Effector CD4-positive, alpha-beta T cell (primary cell): ENCODE results near the gene PRKRIP1.
A peak's percentile ranks its signal among the peaks of the same experiment; 100 is the strongest.
"Not testable (repeated sequence)": the region's sequence is repeated elsewhere in the genome, so short reads cannot be mapped to it uniquely, and the experiment has no call there.

Experiments used
- DNase-seq: peaks from one replicate; pipeline ENCODE4 v3.0.0-alpha.2; 2020

PRKRIP1 gene

DNA sequence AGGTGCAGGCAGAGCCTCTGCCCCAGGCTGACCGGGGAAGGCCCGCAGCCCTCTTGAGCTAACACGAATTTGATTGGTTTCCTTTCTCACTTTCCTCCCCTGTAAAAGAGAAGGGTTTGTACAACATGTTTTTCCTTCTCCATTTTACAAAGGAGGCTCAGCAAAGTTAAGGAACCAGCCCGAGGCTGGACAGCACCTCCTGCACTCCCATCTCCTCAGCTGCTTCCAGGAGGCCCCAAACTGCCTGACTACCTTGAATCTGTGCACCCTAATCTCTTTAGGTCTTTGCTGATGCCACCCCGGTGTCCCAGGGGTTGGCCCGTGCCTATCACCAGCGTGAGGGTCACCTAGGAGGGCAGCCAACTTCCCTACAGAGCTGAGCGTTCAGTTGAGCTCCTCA lies 64.3 kb downstream of the PRKRIP1 start:
- no peak for DNase-seq

DNA sequence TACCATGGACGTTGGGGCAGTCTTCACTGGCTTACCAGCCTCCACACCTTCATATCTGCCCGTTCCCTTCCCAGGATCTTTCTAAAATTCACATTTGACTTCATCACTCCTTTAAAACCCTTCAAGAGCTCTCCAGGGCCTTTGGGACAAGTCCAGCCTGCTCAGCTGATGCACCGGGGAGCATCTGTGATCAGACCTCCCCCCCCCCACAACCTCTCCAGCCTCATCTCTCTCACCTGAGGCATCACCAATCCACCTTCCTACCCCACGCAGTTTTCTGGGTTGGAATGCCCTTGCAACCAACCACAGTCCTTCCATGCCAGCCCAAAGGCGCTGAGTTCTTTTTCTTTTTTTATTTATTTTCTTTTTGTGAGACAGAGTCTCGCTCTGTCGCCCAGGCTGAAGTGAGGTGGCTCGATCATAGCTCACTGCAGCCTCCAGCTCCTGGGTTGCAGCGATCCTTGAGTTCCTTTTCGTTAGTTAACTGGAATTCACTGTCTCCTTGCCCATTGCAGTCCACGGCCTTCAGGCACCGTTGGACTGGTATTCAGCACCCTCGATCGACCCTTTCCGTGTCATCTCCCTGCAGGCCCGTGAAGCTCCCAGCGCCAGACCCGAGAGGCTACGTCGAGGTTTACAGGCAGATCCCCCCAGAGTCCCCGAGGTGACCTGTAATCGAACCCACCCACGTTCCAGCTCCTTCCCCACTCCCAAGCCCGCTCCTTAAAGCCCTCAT lies 67.8 kb downstream of the PRKRIP1 start:
- no peak for DNase-seq

DNA sequence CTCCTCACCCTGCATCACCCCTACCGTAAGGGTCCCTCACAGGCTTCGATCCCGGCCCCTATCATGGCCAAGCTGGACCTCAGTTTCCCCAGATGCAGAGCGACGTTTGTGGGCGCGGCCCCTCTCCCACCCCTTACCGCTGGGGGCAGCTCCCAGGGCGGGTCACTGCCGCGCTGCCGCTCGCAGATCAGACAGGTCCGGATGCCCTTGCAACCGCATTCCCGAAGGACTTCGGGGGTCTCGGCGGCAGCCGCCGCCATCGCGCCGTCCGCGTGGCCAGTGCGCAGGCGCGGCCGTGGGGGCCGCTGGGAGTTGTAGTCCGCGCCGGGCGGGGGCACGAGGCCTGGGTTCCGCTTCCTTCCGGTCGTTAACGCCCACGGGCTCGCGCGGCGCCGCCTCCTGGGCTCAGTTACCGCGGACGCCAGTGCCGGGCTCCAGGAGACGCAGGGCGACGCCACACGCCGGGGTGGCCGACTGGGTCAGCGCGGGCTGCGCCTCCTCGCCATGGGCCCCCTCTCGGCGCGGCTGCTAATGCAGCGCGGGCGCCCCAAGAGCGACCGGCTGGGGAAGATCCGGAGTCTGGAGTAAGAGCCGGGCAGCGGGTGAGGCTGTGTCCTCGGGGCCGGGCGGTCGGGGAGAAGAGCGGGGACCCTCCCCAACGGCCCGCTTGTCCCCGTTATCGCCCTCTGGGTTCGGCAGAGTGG lies 68.6 kb downstream of the PRKRIP1 start, which contains the start of the genes ALKBH4 and LRWD1:
ALKBH4 (minus strand) TSS at position 287 of the 704 bp plus-strand sequence; CDS start at position 260, 27 bp downstream.
LRWD1 (plus strand) TSS at position 408 of the 704 bp plus-strand sequence; CDS start at position 505, 97 bp downstream.
- DNase-seq = peak; percentile 90

DNA sequence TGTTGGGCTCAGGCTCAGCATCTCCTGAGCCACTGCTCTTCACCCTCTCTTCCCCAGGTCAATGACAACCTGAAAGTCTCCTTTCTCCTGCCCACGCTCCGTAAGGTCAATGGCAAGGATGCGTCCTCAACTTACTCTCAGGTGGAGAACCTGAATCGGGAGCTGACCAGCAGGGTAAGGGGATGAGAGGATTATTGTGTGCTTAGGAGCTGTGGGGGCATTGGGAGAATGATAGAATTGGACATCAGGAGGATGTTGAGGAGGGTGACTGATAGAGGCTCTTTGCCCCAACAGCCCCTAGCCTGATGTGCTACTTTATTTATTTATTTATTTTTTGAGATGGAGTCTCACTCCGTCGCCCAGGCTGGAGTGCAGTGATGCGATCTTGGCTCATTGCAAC lies 69.9 kb downstream of the PRKRIP1 start:
- no peak for DNase-seq

DNA sequence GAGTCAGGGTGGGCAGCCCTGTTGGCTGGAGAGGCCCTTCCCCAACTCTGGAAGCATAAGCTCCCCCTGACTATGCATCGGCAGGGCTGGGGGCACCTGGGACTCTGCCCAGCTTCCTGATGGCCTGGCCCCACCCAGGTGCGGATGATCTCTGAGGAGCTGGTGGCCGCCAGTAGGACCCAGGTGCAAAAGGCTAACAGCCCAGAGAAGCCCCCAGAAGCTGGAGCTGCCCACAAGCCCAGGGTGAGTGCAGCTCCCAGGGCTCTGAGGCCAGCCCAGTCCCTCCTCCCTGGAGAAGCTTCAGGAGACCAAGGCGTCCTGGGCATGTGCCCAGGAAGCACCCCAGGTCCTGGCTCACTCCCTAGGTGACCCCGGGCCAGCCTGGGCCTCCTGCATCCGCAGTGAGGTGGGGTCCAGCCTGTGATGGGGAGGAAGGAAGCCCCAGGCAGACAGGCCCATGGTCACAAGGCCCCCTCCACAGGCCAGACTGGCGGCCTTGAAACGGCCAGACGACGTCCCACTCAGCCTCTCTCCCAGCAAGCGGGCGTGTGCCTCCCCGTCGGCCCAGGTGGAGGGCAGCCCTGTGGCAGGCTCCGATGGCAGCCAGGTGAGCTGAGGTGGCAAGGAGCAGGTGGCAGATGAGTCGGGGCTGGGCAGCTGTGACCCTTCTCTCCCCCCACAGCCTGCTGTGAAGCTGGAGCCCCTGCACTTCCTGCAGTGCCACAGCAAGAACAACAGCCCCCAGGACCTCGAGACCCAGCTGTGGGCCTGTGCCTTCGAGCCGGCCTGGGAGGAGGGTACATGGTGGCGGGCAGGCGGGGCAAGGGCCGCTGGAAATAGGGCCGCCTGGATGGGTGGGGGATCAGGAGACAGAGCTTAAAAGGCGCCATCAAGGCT lies 71.7 kb downstream of the PRKRIP1 start:
- DNase-seq = no peak

DNA sequence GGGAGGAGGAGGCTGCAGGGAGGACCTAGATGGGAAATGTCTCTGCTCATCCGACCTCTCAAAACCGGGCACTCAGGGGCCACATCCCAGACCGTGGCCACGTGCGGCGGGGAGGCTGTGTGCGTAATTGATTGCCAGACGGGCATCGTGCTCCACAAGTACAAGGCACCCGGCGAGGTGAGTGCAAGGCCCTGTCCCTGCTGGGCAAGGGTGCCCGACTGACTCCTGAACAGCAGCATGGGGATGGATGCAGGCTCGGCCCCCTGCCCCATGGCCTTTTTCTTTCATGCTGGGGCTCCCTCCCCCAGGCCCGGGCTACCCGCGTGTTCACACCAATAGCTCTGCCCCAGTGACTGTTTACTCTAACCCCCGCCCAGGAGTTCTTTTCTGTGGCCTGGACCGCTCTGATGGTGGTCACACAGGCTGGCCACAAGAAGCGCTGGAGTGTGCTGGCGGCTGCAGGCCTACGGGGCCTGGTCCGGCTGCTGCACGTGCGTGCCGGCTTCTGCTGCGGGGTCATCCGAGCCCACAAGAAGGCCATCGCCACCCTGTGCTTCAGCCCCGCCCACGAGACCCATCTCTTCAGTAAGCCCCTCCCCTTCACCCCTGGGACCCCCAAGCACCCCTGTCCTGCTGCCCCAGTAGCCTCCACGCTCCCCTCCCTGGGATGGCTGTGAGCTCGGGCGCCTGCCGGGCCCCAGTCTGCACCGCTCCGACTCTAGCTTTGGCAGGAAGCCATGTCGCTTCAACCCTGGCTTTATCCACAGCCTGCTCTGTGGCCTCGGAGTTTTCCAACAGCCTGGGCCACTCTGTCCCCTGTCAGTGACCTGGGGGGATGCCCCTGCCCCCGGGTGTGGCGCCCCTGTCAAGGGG lies 72.6 kb downstream of the PRKRIP1 start:
- no peak for DNase-seq

DNA sequence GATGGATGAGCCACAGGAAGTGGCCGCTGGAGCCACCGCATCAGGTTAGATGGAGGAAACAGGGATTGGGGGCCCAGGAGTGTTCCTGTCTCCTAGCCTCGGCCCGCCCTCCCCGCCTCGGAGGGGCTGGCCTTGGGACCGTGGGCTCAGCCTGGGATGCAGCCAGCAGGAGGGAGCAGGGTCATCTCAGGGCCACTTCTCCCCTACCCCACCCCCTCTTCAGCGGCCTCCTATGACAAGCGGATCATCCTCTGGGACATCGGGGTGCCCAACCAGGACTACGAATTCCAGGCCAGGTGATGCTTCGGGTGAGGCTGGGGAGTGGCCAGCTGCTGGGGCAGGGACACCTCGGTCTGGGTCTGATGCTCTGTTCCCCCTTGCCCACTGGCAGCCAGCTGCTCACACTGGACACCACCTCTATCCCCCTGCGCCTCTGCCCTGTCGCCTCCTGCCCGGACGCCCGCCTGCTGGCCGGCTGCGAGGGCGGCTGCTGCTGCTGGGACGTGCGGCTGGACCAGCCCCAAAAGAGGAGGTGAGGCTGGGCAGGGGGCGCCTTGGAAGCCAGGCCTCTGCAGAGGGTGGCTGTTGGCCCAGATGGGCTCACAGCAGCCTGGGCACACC lies 73.3 kb downstream of the PRKRIP1 start:
- DNase-seq = no peak

DNA sequence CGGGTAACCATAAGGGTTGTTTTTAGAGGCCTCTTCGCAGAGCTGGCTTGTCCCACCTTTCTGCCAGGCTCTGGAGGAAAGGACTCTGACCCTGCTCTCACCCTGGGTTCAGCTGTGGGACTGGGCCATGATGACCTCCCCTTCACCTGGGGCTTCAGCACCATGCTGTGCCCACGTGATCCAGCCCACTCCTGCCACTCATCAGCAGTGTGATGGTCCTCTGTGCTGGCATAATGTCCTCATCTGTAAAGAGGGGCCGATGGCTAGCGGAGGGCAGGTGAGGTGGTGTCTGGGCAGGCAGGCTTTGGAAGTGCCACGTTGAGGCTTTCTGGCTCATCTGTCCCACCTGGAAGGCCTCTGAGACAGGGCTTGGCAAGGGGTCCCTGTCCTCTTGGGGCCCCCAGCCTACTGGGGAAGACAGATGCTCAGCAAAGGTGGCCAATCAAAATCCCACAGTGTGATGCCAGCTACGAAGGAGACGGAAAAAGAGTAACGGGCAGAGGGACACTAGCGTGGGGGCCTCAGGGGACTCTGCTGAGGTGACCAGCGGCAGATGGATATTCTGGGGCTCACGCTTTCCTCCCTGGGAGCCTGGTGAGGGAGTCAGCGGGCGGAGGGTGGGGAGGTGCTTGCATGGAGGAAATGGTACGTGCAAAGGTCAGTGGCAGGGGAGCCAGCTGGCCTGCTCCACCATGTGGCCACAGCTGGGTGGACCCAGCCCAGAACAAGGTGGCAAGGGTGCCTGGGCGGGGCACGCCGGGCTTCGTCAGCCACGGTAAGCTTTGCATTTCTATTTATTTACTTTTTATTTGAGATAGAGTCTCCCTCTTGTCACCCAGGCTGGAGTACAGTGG lies 74.0 kb downstream of the PRKRIP1 start:
- DNase-seq = no peak

DNA sequence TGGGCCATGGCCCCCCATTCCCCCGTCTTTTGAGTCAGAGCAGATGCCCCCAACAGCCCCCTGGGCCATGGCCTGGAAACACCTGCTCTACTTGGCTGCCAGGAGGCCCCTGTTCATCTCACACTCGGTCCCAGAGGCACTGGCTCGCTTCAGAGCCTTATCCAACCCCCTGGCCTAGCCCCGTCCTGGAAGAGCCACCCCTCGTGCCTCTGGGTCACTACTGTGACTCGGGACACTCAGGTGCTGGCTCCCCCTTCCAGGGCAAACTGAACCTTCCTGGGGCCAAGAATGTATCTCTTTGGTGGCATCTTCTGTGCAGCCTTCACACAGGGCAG lies 75.6 kb downstream of the PRKRIP1 start:
- no peak for DNase-seq

DNA sequence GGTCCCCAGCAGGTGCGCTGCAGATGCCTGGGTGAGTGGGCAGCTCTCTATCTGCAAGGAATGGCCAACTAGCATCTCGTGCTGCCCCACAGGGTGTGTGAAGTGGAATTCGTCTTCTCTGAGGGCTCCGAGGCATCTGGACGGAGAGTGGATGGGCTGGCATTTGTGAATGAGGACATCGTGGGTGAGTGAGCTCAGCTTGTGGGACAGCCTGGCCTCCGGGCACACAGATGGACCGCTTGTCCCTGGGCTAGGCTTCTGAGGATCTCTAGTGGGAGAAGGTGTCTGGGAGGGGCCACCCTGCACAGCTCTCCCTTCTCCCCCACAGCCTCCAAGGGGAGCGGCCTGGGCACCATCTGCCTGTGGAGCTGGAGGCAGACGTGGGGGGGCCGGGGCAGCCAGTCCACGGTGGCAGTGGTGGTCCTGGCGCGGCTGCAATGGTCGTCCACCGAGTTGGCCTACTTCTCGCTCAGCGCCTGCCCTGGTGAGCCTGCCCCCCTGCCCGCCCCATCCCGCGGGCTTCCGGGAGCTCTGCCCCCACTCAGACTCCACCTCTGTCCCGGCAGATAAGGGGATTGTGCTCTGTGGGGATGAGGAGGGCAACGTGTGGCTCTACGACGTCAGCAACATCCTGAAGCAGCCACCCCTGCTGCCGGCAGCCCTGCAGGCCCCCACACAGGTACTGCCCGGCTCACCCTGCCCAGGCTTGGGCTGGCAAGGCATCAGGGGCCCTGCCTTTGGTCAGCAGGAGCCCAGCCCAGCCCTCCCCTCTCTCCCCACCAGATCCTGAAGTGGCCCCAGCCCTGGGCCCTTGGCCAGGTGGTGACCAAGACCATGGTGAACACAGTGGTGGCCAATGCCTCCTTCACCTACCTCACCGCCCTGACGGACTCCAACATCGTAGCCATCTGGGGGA lies 76.2 kb downstream of the PRKRIP1 start:
- no peak for DNase-seq

DNA sequence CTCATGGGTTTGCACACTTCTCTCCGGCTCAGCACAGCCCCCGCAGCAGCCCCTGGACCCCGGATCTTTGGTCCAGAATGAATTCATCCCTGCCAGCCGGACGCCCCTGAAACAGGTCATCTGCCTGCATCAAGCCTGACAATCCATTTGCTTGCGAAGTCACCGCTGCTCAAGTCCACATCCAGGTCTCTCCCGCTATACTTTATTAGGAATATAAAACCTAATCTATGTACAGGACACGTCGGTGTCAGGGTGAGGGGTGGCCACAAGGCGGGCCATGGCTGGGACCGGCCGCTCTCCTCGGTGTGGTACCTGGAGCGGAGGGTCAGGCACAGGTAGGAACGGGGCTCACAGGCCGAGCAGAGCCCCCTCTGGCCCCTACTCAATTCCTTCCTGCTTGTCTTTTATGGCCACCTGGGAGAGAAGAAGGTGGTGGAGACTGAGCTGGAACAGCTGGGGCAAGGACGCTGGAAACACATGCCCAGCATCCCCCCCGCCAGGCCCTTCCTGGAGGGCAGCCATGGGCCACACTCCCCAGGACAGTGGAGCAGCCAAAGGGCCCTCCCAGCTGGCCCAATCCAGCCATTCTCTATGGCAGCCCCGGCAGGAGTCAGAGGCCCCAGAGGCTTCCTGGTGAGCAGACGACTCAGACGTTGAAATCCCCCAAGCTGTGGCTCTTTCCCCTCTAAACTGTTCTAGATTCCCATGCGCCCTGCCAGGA lies 77.3 kb downstream of the PRKRIP1 start:
- DNase-seq = no peak

DNA sequence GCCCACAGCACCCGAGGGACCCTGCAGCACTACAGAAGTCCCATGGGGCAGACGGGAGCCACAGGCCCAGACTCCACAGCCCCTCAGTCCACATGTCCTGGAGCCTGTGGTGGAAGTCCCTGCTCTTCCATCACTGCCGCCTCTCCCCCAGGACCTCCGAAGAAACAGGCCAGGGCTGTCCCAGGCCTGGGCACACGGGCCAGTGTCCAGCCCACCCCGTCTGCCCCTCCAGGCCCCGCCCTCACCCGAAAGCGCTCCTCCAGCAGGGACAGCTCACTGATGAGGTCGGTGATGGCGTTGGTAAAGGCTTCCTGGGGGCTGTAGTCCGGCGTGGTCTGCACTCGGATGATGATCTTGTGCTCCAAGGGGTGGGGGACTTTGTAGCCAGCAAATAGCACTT lies 78.0 kb downstream of the PRKRIP1 start:
- DNase-seq = not testable (repeated sequence)

DNA sequence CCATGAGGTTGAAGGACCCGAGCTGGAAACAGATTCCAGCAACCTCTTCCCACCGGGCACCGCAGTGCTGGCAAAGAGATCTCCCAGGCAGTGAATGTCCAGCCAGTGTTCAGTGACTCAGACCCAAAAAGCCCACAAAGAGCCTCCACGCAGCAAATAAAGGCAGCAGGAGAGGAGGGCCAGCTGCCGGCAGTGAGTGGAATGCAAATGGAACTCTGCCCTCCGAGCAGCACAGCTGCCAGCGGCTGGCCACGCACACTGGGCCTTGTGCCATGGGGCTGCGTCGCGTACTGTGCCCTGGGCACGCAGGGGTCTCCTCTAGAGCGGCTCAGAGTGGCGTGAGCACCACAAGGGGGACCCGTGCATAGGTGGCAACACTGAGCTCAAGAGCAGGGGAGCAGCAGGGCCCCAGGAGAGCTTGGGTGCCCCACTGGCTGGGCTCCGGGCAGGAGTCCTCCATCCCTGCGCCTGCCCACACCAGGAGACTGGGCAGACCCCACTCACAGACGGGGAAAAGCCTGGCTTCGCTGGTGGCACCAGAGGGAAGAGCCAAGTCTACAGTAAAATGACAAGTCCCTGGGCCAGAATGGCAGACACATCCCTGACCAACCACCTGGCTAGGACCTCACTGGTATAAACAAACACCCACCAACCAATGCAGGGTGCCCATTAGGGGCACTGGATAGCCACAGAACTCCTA lies 78.7 kb downstream of the PRKRIP1 start:
- not testable (repeated sequence) for DNase-seq
